ENCODE data around the gene SLC66A2. TPM values are rescaled to one million over a fixed set of nuclear protein-coding genes. Genes with fewer than 3 reads are reported as not detected.

The SLC66A2 gene
- total RNA-seq, 1 experiment from 2014 or later, result 28.6 TPM

GRCh38 chr18:79975985-79976680 lies 24.7 kb upstream of the SLC66A2 start:
- Histone ChIP-seq H3K4me3 (ENCODE audit: insufficient read depth, low read depth, low read length) (no peak overlapping the region), H3K36me3 (replicated peaks; ENCODE audit: control insufficient read depth, insufficient read depth, low read length) (peaks cover 25% of the 10 kb centered on the region), H3K27me3 (ENCODE audit: control insufficient read depth, insufficient read depth, low read length) (no peaks in the 10 kb centered on the region)
- no peak for DNase-seq

DNA sequence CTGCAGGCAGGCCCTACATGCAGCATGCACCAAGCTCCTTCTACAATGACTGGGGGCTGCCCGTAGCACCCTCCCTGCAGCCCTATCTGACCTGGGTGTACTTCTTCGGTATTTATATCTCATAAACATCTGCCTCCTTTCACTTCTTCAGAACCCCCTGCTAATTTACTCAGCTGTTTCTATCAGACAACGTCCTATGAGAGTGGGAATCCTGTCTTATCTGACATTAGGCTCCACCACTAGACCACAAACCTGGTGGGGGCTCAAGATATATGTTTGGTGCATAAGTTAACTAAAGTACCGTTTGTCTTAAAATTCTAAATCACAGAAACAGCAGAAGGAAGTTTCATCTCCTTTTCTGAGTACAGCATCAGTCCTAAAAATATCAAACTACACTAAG lies 23.6 kb upstream of the SLC66A2 start:
- Histone ChIP-seq H3K27me3 (ENCODE audit: control insufficient read depth, insufficient read depth, low read length) (no peaks in the 10 kb centered on the region), H3K36me3 (replicated peaks; ENCODE audit: control insufficient read depth, insufficient read depth, low read length) (peaks cover 25% of the 10 kb centered on the region), H3K4me3 (ENCODE audit: insufficient read depth, low read depth, low read length) (no peak overlapping the region)
- DNase-seq, result no peak

- Histone ChIP-seq H3K36me3 (replicated peaks; ENCODE audit: control insufficient read depth, insufficient read depth, low read length) (peaks cover 25% of the 10 kb centered on the region), H3K4me3 (ENCODE audit: insufficient read depth, low read depth, low read length) (no peak overlapping the region), H3K27me3 (ENCODE audit: control insufficient read depth, insufficient read depth, low read length) (no peaks in the 10 kb centered on the region)
- no peak for DNase-seq
These were observed 22.7 kb upstream of the SLC66A2 start for GRCh38 chr18:79974025-79974654.

DNA sequence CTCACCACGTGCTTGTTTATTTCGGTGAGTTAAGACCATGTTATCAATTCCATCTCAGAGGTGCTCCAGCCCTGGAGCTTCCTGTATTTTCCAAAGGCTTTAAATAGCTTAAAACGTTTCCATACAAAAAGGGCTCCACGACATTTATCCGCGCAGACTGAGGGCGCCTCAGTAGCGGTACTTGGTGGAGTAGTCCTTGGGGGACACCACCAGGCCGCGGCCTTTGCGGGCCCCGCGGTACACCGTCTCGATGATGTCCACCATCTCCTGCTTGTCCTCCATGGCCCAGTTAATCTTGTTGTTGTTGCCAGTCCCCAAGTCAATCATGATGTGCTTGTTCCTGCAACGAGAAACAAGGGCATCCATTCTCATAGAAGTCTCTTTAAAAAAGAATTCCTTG lies 22.1 kb upstream of the SLC66A2 start:
- Histone ChIP-seq H3K36me3 (replicated peaks; ENCODE audit: control insufficient read depth, insufficient read depth, low read length) (peaks cover 25% of the 10 kb centered on the region), H3K4me3 (ENCODE audit: insufficient read depth, low read depth, low read length) (no peak overlapping the region), H3K27me3 (ENCODE audit: control insufficient read depth, insufficient read depth, low read length) (no peaks in the 10 kb centered on the region)
- DNase-seq, result no peak

DNA sequence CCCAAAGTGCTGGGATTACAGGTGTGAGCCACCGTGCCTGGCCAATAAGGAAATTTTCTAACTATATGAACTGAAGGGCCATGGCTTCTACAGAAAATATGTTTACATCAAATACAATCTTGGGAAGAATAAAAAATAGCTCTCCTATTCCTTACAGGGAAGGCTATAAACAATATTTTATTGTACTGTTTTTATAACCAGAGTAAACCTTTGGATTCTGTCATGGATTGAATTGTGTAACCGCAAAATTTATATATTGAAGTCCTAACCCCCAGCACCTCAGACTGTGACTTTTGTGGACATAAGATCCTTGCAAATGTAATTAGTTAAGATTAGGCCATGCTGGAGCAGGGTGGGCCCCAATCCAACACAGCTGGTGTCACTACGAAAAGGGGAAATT lies 21.3 kb upstream of the SLC66A2 start:
- Histone ChIP-seq H3K36me3 (replicated peaks; ENCODE audit: control insufficient read depth, insufficient read depth, low read length) (peaks cover 25% of the 10 kb centered on the region), H3K27me3 (ENCODE audit: control insufficient read depth, insufficient read depth, low read length) (no peaks in the 10 kb centered on the region)

DNA sequence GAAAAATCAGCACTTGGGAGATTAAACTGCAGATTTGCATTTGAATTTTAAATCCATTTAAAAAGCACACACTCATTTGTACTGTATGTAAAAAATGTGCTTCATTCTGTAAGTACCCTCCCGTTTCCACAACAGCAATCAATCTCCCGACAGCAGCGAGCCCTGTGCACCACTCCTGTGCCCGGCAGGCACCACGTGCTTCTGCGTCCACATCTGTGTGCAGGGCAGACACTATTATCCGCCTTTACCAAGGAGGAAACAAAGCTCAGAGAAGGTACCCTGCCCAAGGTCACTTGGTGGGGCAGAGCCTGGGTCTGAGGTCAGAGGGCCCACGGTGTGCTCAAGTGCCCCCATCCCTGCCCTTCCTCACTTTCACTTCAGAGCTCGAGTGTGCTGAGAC lies 20.5 kb upstream of the SLC66A2 start:
- Histone ChIP-seq H3K36me3 (replicated peaks; ENCODE audit: control insufficient read depth, insufficient read depth, low read length) (peaks cover 25% of the 10 kb centered on the region), H3K4me3 (ENCODE audit: insufficient read depth, low read depth, low read length) (no peak overlapping the region), H3K27me3 (ENCODE audit: control insufficient read depth, insufficient read depth, low read length) (no peaks in the 10 kb centered on the region)
- DNase-seq, result no peak

More for the DNA sequence above, 21.3 kb upstream of the SLC66A2 start:
- no peak for DNase-seq
- H3K4me3 ChIP-seq (ENCODE audit: insufficient read depth, low read depth, low read length), result no peak overlapping the region

DNA sequence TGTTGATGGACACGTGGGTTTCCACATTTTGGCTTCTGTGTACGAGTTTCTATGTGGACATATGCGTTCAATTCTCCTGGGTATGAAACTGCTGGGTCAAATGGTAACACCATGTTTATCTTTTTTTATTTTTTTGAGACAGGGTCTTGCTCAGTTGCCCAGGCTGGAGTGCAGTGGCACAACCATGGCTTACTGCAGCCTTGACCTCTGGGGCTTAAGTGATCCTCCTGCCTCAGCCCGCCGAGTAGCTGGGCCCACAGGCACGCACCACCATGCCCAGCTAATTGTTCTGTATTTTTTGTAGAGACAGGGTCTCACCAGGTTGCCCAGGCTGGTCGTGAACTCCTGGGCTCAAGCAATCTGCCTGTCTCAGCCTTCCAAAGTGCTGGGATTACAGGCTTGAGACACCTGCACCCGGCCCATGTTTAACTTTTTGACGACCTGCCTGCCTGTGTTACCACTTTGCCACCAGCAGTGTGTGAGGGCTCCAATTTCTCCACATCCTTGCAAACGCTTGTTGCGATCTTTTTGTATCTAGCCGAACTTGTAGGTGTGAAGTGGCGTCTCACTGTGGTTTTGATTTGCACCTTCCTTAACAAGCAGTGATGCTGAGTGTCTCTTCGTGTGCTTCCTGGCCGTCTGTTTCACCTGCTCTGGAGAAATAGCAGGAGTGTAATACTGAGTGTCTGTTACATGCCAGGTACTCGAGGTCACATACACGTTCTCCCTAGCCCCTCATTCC lies 19.9 kb upstream of the SLC66A2 start:
- DNase-seq, result no peak
- H3K27me3 ChIP-seq (ENCODE audit: control insufficient read depth, insufficient read depth, low read length), result no peaks in the 10 kb centered on the region
- peaks cover 23% of the 10 kb centered on the region for H3K36me3 ChIP-seq (replicated peaks; ENCODE audit: control insufficient read depth, insufficient read depth, low read length)
- no peak overlapping the region for H3K4me3 ChIP-seq (ENCODE audit: insufficient read depth, low read depth, low read length)

- Histone ChIP-seq H3K36me3 (replicated peaks; ENCODE audit: control insufficient read depth, insufficient read depth, low read length) (peaks cover 18% of the 10 kb centered on the region), H3K4me3 (ENCODE audit: insufficient read depth, low read depth, low read length) (no peak overlapping the region)
These were observed 19.1 kb upstream of the SLC66A2 start for GRCh38 chr18:79970419-79971133.

GRCh38 chr18:79965119-79965902 lies 13.9 kb upstream of the SLC66A2 start:
- peak overlapping the region; percentile 7; the same call in 1 of the 2 replicates for H3K4me3 ChIP-seq (ENCODE audit: insufficient read depth, low read depth, low read length)
- peaks cover 46% of the 10 kb centered on the region for H3K27me3 ChIP-seq (ENCODE audit: control insufficient read depth, insufficient read depth, low read length)
- H3K36me3 ChIP-seq (replicated peaks; ENCODE audit: control insufficient read depth, insufficient read depth, low read length), result no peaks in the 10 kb centered on the region
- DNase-seq, result peak; percentile 75

More at GRCh38 chr18:79970419-79971133, 19.1 kb upstream of the SLC66A2 start:
- DNase-seq, result no peak
- H3K27me3 ChIP-seq (ENCODE audit: control insufficient read depth, insufficient read depth, low read length), result no peaks in the 10 kb centered on the region

- peak; percentile 95 for DNase-seq
- H3K36me3 ChIP-seq (replicated peaks; ENCODE audit: control insufficient read depth, insufficient read depth, low read length), result no peaks in the 10 kb centered on the region
- H3K27me3 ChIP-seq (ENCODE audit: control insufficient read depth, insufficient read depth, low read length), result peaks cover 50% of the 10 kb centered on the region
- peak within 1 kb of the TSS; percentile 40 for H3K4me3 ChIP-seq (ENCODE audit: insufficient read depth, low read depth, low read length)
These were observed 13.1 kb upstream of the SLC66A2 start, which contains the start of gene HSBP1L1 for GRCh38 chr18:79964330-79965118. Gene HSBP1L1, plus strand, starts transcription at chr18:79964643. Its CDS starts 93 bp downstream, at chr18:79964736.

DNA sequence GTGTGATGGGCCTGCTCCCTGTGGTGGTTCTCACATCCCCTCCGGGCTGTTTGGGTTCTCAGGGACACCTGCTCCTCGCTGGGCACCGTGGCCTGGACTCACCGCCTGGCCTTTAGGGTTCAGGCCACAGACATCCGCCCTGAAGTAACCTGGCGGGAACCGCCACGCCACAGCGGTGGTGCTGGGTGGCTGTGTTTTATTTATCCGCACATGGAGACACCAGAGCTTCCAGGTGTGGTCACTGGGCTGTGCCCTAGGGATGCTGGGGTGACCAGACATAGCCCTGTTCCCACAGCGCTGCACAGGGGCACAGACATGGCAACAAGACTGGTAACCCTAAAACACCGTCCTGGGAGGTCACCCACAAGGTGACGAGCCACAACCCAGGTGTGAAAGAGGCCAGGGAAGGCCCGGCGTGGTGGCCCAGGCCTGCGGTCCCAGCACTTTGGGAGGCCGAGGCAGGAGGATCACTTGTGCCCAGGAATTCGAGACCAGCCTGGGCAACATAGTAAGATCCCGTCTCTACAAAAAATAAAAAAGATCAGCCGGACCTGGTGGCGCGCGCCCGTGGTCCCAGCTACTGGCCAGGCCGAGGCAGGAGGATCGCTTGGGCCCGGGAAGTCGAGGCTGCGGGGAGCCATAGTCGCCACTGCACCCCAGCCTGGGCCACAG lies 12.3 kb upstream of the SLC66A2 start:
- Histone ChIP-seq H3K27me3 (ENCODE audit: control insufficient read depth, insufficient read depth, low read length) (peaks cover 57% of the 10 kb centered on the region), H3K36me3 (replicated peaks; ENCODE audit: control insufficient read depth, insufficient read depth, low read length) (no peaks in the 10 kb centered on the region)
- no peak for DNase-seq

DNA sequence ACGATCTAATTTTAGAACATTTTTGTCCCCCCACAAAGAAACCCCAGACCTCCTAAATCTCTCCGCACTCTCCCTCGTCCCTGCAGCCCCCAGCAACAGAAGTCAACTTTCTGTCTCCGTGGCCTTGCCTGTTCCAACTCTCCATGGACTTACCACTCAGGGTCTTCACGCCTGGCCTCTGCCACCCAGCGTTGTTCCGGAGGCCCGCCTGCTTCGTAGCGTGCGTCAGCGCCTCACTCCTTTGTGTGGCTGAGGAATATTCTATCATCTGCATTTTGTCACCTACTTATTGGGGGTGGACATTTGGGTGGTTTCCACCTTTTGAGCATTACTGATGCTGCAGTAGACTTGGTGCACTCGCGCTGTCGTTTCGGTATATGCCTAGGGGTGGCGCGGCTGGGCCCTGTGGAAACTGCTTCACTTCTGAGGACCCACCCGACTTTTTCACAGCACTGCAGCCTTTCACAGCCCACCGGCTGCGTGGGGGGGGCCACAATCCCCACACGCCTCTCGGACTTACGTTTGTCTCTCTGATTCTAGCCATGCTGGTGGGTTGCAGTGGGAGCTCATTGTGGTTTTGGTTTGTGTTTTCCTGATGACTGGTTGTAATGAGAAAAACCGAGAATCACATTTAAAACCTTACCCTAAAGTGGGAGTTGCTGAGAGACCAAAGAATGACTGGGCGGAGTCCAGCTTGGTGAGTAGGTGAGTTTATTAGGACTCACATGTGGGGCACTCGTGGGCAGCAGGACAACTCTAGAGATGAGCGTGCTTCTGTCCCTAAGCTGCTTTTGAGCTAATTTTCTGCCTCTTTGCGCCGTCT lies 11.6 kb upstream of the SLC66A2 start:
- Histone ChIP-seq H3K4me3 (ENCODE audit: insufficient read depth, low read depth, low read length) (no peak overlapping the region), H3K36me3 (replicated peaks; ENCODE audit: control insufficient read depth, insufficient read depth, low read length) (no peaks in the 10 kb centered on the region), H3K27me3 (ENCODE audit: control insufficient read depth, insufficient read depth, low read length) (peaks cover 62% of the 10 kb centered on the region)
- no peak for DNase-seq

More for the DNA sequence above, 12.3 kb upstream of the SLC66A2 start:
- no peak overlapping the region for H3K4me3 ChIP-seq (ENCODE audit: insufficient read depth, low read depth, low read length)
